GM19328 (cell line): ENCODE data around the gene WWOX.

Experiments used
- ATAC-seq: cut with Tn5 transposase; IDR thresholded peaks from one replicate; pipeline ENCODE4 v1.9.1; 2021; ENCODE audit warnings: mild to moderate bottlenecking, moderate library complexity; ENCODE audit not compliant: unreplicated experiment

WWOX gene

DNA sequence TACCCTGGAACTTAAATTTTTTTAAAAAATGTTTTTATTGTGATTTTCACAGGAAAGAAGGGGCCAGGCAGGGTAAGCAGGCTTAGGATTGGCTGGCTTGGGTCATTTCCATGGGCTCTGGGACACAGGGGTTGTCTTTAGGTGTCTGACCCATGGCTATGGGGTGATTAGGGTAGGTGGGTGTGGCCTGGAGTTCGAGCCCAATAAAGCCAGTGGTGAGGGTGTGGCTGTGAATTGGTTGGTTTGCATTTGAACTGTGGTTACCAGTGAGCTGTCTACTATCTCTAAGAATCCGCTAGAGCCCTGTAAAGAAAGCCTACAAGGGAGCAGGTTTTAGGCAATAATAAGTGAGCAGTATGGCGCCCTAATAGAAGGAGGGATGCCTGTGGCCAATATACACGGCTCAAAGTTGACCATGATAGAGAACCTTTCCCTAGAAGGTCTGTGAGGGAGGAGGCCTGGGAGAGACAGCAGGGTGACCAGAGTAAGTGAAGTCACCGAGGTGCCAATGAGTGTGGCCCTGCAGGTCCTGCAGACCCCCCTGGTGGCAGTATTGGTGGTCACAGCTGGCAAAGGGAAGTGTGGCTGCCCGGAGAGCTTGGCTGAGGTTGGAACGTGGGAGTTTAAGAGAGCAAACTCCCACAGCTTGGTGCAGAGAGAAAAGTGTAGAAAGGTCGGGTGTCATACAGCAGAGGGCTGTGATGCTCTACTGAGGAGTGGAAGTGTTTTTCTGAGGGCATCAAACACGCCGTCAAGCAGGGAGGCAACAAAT is 454.0 kb downstream of the WWOX start:
- no peak for ATAC-seq

DNA sequence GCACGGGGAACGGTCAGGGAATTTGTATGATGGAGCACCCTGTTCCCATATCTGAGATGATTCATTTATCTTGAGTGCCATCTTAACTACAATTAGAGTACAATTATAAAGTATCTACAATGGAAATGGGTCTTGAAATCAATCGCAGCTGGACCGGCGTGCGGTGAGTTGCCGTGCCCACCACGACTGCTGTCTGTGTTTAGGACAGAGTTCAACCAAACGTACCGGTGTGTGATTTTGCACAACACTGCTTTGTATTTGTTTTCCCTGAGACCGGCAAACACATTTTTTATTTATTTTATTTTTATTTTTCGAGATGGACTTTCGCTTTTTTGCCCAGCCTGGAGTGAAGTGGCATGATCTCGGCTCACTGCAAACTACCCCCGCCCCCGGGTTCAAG is 457.0 kb downstream of the WWOX start:
- ATAC-seq = no peak

DNA sequence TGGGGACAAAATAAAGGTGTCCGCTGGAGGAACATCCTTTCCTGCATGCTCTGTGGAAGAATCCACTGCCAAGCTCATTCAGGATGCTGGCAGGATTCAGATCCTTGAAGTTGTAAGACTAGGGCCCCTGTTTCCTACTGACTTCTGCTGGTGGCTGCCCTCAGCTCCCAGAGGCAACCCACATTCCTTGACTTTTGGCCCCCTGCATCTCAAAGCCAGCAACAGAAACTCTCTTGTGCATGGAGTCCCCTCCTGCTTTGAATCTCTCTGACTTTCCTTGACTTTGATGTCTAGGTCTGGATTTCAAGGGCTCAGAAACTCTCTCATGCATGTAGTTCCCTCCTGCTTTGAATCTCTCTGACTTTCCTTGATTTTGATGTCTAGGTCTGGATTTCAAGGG is 461.5 kb downstream of the WWOX start:
- no peak for ATAC-seq

DNA sequence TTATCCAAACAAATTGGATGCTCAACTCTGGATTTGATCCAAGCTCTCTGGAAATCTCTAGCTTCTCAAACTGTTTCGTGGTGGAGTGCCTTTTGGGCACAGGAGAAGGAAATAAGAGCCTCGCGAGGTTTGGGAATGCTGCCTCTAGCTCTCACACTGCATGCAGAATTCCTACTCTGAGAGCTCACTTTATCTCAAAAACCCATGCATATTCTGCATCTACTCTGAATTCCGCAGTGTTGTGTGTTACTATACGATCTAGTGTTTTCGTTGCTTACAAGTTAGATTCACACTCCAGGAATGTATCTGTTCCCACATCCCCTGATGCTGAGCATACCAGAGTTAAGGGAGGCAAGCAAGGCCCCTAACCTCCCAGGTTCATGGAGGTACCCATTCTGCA is 462.7 kb downstream of the WWOX start:
- no peak for ATAC-seq

DNA sequence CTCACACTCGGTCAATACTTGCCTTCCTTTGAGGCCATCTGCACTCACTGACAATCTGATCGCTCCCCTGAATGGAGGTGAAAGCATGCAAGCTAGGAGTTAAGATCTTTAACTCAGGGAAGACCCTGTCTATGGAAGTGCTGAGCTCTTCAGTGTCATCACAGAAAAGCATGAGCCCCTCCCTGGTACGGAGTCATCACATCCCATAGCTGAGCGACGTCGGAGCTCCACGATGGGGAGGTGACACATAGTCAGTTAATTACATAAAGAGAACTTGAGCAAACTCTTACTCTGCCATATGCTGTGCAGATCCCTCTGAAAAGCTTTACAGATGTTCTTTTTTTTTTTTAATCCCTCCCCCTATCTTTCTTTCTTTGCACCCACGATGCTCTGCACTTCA is 463.2 kb downstream of the WWOX start:
- ATAC-seq = no peak

DNA sequence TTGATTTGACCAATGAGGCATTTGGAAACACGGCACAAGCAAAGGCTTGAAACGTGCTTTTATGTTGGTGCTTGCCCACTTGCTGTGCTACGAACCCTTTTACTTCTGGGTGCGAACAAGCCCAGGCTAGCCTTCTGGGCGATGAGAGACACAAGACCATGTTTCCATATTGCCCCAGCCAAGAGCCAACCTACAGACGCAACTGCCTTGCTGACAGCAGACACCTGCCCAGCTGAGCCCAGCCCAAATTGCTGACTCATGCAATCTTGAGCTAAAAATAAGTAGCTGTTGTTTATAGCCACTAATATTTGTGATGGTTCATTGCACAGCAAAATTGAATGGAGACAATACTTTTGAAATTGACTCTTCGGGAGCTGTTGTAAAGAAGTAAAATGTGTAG is 464.5 kb downstream of the WWOX start:
- no peak for ATAC-seq

DNA sequence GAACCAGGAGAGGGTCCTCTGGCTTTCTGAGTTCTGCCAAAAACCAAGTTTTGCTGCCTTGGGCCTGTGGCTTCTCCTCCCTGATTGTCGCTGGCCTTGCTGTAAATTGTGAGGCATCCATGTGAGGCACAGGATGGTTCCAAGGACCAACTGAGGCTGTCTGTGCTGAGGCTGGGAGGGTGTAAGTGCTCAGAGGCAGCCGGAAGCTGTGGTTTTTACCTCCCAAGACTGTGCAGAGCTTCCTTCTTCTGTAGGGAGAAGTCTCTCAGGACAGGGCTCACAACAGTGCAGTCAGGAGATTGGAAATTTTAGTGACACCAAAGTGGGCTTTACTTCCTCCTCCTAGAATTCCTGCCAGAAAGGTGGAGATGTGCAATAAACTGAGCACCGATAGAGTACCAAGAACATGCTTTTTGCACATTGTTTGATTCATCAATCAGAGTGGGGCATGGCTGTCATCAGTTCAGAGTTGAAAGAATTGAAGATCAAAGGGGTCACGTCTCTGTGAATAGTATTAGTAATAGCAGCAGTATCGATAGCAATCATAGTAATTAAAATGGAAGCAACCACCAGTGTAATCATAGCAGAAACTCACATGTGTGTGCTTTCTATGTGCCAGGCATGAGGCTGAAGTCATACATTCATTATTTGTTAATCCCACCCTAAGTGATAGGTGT is 467.1 kb downstream of the WWOX start:
- ATAC-seq = no peak

DNA sequence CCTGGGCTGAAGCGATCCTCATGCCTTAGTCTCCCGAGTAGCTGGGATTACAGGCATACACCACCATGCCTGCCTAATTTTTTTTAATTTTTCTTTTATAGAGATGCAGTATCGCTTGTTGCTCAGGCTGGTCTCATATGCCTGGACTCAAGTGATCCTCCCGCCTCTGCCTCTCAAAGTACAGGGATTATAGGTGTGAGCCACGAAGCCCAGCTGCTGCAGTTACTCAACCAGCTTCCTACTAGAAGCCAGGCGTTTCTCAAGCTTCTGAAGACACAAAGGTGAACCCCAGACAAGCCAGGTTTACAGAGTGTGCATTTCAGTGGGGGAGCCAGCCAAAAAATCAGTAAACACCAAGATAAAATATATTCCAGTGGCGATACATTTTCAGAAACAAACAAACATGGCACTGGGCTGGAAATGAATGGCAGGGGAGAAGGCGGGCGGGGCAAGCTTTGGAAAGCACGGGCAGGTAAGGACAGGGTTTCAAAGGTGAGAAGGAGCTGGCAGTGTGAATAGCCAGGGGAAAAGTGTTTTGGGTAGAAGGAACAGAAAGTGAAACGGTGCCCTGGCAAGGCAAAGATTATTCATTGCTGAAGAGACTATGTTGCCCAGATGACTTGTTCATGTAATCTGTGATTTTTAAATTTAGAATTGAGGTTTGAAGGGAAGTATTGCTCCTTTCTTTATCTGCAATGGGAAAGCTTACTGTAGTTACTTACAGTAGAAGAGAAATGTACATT is 471.1 kb downstream of the WWOX start:
- no peak for ATAC-seq

DNA sequence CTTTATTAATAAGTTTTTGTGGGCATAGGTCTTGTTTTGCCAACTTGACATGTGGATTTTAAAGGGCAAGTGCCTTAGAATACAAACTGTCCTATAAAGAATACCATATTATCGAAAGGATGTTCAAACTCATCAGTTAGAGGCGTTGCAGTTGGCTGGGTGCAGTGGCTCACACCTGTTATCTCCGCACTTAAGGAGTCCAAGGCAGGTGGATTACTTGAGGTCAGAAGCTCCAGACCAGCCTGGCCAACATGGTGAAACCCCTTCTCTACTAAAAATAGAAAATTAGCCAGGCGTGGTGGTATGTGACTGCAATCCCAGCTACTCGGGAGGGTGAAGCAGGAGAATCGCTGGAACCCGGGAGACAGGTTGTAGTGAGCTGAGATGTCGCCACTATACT is 472.0 kb downstream of the WWOX start:
- no peak for ATAC-seq

DNA sequence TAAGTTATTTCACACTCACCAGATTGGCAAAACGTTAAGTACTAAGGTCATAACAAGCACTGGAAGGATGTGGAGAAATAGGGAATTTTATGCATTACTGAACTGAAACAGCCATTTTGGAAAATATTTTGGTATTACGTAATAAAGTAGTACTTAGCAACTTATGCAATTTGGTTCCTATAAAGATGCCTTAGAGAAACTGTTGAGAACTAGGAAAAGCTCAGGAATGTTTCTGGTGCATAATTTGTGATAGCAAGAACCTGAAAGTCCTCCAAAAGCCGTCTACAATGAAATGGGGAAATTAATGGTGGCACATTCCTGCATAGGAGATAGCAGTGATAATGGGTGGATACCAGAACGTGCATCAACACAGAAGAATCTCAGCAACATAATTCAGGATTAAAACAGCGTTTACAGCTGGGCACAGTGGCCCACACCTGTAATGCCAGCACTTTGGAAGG is 472.5 kb downstream of the WWOX start:
- ATAC-seq = no peak

DNA sequence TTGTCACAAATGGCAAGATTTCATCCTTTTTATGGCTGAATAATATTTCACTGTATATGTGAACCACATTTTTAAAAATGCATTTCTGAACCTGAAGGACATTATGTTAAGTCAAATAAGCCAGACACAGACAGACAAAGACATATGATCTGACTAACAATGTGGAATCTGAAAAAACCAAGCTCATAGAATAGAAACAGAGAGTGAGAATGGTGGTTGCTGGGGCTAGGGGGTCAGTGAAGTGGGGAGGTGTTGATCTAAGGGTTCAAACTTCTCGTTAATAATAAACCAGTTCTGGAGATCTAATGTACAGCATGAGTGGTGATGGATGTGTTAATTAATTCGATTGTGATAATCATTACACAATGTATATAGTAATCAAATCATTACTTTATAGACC is 475.1 kb downstream of the WWOX start:
- ATAC-seq = no peak

DNA sequence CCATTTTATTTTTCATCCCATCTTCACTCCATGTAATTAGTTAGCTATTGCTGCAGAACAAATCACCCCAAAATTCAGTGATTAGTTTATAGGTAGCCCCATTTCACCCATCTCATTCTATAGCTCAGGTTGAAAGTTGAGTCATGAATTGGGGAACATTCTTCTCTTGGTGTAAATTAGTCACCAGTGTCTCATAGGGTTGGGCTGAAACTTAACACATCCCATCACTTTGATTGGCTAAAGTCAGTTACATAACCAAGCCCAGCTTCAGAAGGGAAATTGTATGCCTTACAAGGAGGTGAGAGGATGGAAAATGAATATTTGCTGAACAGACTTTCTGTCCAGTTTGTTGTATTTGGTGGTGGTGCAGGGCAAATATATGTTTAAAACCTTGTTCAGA is 477.5 kb downstream of the WWOX start:
- ATAC-seq = no peak

DNA sequence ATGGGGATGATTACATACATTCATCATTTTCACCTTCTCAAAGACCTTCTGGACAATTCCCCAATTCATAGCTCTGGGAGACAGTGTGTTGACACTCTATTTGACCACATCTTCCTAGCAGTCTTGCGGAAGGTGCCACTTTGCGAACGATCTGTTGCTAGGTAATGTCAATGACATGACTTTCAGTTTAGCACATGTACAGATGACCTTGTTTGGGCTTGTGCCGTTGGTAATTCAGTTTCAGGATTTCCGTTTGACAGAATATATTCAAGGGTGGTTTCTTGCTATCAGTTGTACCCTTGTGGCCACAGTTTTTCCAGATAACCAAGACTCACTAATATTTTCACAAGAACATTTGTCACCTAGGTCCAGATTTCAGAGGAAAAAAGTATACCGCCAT is 478.2 kb downstream of the WWOX start:
- ATAC-seq = no peak

DNA sequence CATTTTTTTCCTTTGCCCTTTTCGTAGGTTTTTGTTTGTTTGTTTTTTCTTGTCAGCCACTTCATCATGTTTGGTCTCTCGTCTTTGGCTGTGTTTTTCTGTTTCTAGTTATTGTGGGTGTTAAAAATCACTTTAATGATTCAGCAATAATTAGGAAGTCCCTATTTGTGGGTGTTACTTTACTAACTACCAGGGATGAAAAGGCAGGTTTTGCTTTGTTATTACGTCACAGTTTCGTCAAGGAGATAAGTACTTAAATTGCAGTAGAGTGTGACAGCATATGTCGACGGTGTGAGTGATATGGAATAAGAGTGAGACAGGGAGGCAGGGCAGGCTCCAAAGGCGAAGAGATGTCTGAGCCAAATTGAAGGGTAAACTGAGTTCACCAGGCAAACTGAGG is 479.6 kb downstream of the WWOX start:
- ATAC-seq = no peak

DNA sequence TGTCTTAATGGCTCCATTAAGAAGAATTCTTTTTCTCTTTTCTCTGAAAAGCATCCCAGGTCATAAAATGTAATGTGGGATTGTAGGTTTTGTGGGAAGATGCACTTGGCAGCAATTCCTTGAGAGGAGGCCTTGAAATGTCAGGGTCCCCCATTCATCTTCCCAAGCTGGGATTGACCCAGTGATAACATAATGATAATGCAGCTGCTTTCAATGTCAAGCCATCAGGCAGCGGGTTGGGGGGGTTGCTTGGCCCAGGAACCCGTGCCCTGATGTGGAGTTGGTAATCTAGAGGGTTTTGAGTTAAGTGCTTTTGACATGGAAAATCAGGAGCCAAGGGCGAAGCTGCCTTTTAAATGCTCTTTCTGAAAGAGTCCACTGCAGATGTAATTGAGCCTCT is 484.0 kb downstream of the WWOX start:
- no peak for ATAC-seq

DNA sequence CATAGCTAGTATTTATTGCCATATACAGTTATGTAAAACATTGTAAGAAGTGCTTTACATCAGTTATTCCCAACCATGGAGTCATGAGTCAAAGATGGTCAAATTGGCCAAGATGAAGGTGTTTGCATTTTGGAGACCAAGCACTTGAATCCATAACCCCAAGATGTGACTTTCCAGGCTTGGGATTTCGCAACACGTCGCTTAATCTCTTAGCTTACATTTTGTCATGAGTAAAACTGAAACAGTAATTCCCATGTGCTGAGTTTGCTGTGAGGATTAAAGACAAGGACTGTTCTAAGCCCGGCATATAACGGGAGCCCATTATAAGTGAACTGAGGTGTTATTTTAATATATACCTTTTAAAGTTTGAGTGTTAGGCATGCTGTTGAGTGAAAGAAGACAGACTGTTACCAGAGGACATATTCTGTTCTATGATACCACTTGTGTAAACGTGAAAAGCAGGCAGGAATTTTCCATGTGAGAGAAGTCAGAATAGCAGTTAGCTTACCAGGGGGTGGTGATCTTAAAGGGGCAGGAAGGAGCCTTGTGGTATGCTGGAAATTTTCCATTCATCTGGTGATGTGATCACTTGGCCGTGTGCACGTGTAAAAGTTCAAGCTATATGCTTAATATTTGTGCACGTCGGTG is 484.9 kb downstream of the WWOX start:
- ATAC-seq = no peak

DNA sequence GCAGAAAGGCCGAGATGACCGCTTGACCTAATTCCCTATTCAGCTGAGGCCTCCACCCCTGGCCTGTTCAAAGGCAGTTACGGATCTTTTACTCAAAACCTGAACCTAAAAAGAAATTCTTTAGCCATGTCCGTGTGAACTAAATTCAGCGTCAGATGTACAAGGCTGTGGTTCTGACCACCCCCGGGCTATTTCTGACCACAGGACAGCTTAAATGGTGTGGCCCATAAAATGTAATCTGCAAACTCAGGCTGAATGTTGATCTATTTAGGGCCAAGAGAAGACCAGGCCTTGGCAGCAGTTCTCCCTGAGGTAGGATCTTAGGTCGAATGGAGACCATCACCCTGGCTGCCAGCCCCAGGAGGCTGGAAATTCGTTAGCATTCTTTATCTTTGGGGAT is 485.5 kb downstream of the WWOX start:
- no peak for ATAC-seq

DNA sequence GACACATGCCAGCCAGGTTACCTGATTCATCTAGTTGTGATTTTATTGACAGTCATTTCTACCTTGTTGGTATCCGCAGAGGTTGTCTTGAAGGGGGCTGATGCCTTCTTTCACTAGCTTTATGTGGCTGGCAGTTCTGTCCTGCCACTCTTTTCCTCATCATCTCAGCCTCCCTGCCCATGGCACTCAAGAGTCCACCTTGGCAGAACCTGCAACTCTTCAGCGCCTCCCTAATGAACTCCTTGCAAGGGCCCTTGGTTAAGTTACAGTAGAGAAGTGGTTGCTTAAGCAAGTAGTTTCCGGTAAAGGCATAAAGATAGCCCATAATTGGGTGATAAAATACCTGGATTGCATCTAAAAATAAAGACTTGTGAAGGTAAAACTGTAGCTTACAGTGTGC is 489.9 kb downstream of the WWOX start:
- no peak for ATAC-seq

DNA sequence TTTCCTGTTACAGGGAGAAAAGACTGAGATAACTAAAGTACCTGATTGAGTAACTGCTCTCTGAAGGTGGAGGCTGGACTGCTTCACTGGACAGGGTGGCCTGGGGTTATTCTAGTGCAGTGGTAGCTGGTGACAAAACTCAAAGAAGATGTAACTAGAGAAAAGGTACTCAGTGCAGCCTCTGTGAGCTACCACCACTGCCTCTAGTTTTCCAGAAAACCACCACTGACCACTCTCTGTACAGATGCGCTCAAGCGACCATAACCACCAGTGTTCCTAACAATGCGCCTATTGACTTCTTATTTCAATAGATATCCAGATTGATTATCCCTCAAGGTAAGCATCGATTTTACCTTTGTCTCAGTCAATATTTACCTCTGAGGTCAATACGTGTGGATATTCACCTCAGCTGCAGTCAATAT is 492.2 kb downstream of the WWOX start:
- ATAC-seq = no peak

DNA sequence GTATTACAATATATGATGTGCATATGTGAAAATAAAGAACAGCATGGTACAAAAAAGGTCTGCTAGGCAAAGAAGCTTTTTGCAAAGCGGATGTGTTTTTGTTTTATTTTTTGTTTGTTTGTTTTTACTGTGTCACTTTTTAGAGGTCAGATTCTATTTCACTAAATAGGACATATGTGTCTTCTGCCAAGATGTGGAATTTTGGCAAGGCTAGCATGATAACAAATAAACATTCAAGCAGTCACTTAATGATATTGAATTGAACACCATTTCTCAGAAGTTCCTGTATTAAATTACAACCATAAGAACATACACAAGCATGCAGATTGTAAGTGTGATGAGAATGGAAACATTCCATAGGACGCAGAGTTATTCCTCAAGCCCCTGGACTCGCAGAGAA is 492.7 kb downstream of the WWOX start:
- ATAC-seq = no peak

DNA sequence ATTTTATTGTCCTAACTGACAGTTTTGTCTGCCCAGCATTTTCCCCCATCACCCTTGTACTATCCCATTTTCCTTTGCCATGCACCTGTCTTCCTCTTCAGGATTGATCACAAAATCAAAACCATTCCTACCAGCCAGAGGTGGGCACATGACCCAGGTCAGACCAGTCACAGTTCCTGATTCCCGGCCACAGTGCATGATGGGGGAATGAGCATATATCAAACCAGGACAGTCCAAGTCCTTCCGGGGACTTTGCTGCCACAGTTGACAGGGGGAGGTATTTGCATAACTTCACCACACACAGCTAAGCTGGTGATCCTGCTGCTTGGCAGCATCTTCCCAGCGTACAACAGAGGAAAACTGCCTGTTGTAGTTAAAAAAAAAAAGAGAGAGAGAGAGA is 493.9 kb downstream of the WWOX start:
- no peak for ATAC-seq
